HEK293 (cell line): ENCODE results near the gene SETD2.

Source experiments
- CTCF ChIA-PET: fragments of 350-600 bp; formaldehyde crosslinking; extraction: SDS; loops from one replicate; lab custom pipeline; 2021; ENCODE audit warnings: antibody characterized with exemption; lab: Yijun Ruan, JAX
- POLR2A ChIA-PET: fragments of 300-600 bp; formaldehyde crosslinking; extraction: SDS; loops from one replicate; lab custom pipeline; 2020; ENCODE audit warnings: antibody characterized with exemption, inconsistent platforms; lab: Yijun Ruan, JAX
- H3K27ac ChIP-seq: fragments of 200-500 bp; sonication (Bioruptor generic); 2 replicates; pipeline ENCODE4 v1.5.1; 2014; ENCODE audit warnings: low read depth, low read length, control low read depth, inconsistent platforms; ENCODE audit errors: extremely low read depth
- H3K36me3 ChIP-seq, 2 experiments: fragments of 200-500 bp in 1 of 2; sonication (Bioruptor generic) in 1 of 2; 1 replicate in 1 of 2; 2 replicates in 1 of 2; pipeline ENCODE4 v1.5.1; 2014 to 2017; ENCODE audit warnings: inconsistent platforms in 2 of 2, low read length in 2 of 2; ENCODE audit not compliant: control insufficient read depth in 2 of 2, insufficient read depth in 1 of 2
- H3K4me1 ChIP-seq: fragments of 200-500 bp; sonication (Bioruptor generic); 2 replicates; pipeline ENCODE4 v1.5.1; 2014; ENCODE audit warnings: mild to moderate bottlenecking, low read length, inconsistent platforms; ENCODE audit not compliant: control insufficient read depth, insufficient read depth
- H3K4me3 ChIP-seq: 2 replicates; pipeline ENCODE4 v1.5.1; 2011; ENCODE audit warnings: low read depth, mild to moderate bottlenecking, control low read depth, low read length, moderate library complexity
- H3K9me3 ChIP-seq: fragments of 200-500 bp; sonication (Bioruptor generic); 2 replicates; pipeline ENCODE4 v1.5.1; 2014; ENCODE audit warnings: low read depth, low read length, inconsistent platforms; ENCODE audit not compliant: control insufficient read depth, insufficient read depth
- BCL6B ChIP-seq: fragments of 450-650 bp; formaldehyde crosslinking; IDR thresholded peaks from 2 replicates; pipeline ENCODE4 v1.5.1; 2017; ENCODE audit warnings: missing biosample characterization, missing genetic modification characterization
- EGR2 ChIP-seq: fragments of 450-650 bp; formaldehyde crosslinking; IDR thresholded peaks from 2 replicates; pipeline ENCODE4 v1.5.1; 2016; ENCODE audit warnings: low read depth, missing biosample characterization, missing genetic modification characterization
- HIC1 ChIP-seq: fragments of 450-650 bp; formaldehyde crosslinking; IDR thresholded peaks from 2 replicates; pipeline ENCODE4 v1.5.1; 2016; ENCODE audit warnings: missing biosample characterization, missing genetic modification characterization
- KLF17 ChIP-seq: fragments of 450-650 bp; formaldehyde crosslinking; IDR thresholded peaks from 2 replicates; pipeline ENCODE4 v1.5.1; 2016; ENCODE audit warnings: missing biosample characterization, missing genetic modification characterization
- SALL2 ChIP-seq: fragments of 450-650 bp; formaldehyde crosslinking; IDR thresholded peaks from 2 replicates; pipeline ENCODE4 v1.5.0; 2017; ENCODE audit warnings: missing biosample characterization, mild to moderate bottlenecking, missing genetic modification characterization, borderline replicate concordance
- SETDB1 ChIP-seq: IDR thresholded peaks from one replicate; pipeline ENCODE4 v1.6.1; 2017; ENCODE audit warnings: mild to moderate bottlenecking, low read length, moderate library complexity, mixed read lengths; ENCODE audit not compliant: insufficient read length
- SP7 ChIP-seq: fragments of 450-650 bp; formaldehyde crosslinking; IDR thresholded peaks from 2 replicates; pipeline ENCODE4 v1.5.1; 2016; ENCODE audit warnings: missing biosample characterization, missing genetic modification characterization
- YY2 ChIP-seq: fragments of 450-650 bp; formaldehyde crosslinking; IDR thresholded peaks from 2 replicates; pipeline ENCODE4 v1.5.1; 2016; ENCODE audit warnings: missing biosample characterization, missing genetic modification characterization
- ZBTB17 ChIP-seq: fragments of 450-650 bp; formaldehyde crosslinking; IDR thresholded peaks from 2 replicates; pipeline ENCODE4 v1.5.1; 2016; ENCODE audit warnings: missing biosample characterization, missing genetic modification characterization
- ZBTB26 ChIP-seq: fragments of 450-650 bp; formaldehyde crosslinking; optimal IDR thresholded peaks from 2 replicates; pipeline ENCODE3; 2016; ENCODE audit warnings: missing biosample characterization, mild to moderate bottlenecking, missing genetic modification characterization
- ZEB2 ChIP-seq: fragments of 450-650 bp; formaldehyde crosslinking; IDR thresholded peaks from 2 replicates; pipeline ENCODE4 v1.5.1; 2016; ENCODE audit warnings: missing biosample characterization, missing genetic modification characterization
- ZFHX2 ChIP-seq: fragments of 450-650 bp; formaldehyde crosslinking; conservative IDR thresholded peaks from 2 replicates; pipeline ENCODE4 v1.5.1; 2016; ENCODE audit warnings: missing biosample characterization, missing genetic modification characterization
- ZFP69B ChIP-seq: fragments of 450-650 bp; formaldehyde crosslinking; IDR thresholded peaks from 2 replicates; pipeline ENCODE4 v1.5.1; 2016; ENCODE audit warnings: missing biosample characterization, missing genetic modification characterization
- ZNF302 ChIP-seq: fragments of 450-650 bp; formaldehyde crosslinking; IDR thresholded peaks from 2 replicates; pipeline ENCODE4 v1.5.1; 2016; ENCODE audit warnings: missing biosample characterization, missing genetic modification characterization, low read depth
- ZNF350 ChIP-seq: fragments of 450-650 bp; formaldehyde crosslinking; IDR thresholded peaks from 2 replicates; pipeline ENCODE4 v1.5.0; 2017; ENCODE audit warnings: missing biosample characterization, mild to moderate bottlenecking, missing genetic modification characterization
- ZNF391 ChIP-seq: fragments of 450-650 bp; formaldehyde crosslinking; IDR thresholded peaks from 2 replicates; pipeline ENCODE4 v1.5.1; 2016; ENCODE audit warnings: low read depth, missing biosample characterization, missing genetic modification characterization, borderline replicate concordance
- ZNF416 ChIP-seq: fragments of 450-650 bp; formaldehyde crosslinking; IDR thresholded peaks from 2 replicates; pipeline ENCODE4 v1.5.1; 2016; ENCODE audit warnings: missing biosample characterization, missing genetic modification characterization
- ZNF423 ChIP-seq: fragments of 450-650 bp; formaldehyde crosslinking; IDR thresholded peaks from 2 replicates; pipeline ENCODE4 v1.5.1; 2016; ENCODE audit warnings: missing biosample characterization, missing genetic modification characterization
- ZNF449 ChIP-seq: fragments of 450-650 bp; formaldehyde crosslinking; IDR thresholded peaks from 2 replicates; pipeline ENCODE4 v1.5.1; 2017; ENCODE audit warnings: missing biosample characterization, mild to moderate bottlenecking, missing genetic modification characterization, moderate library complexity
- ZNF501 ChIP-seq: fragments of 450-650 bp; formaldehyde crosslinking; IDR thresholded peaks from 2 replicates; pipeline ENCODE4 v1.5.1; 2016; ENCODE audit warnings: missing biosample characterization, missing genetic modification characterization
- ZNF549 ChIP-seq: fragments of 450-650 bp; IDR thresholded peaks from 2 replicates; pipeline ENCODE4 v1.5.1; 2018; ENCODE audit warnings: missing biosample characterization, missing genetic modification characterization, mild to moderate bottlenecking, inconsistent platforms, moderate library complexity
- ZNF629 ChIP-seq: fragments of 450-650 bp; formaldehyde crosslinking; IDR thresholded peaks from 2 replicates; pipeline ENCODE4 v1.5.1; 2017; ENCODE audit warnings: missing biosample characterization, missing genetic modification characterization
- ZXDB ChIP-seq: fragments of 450-650 bp; formaldehyde crosslinking; IDR thresholded peaks from 2 replicates; pipeline ENCODE4 v1.5.1; 2016; ENCODE audit warnings: missing biosample characterization, missing genetic modification characterization

Gene SETD2

GRCh38 chr3:46979958-46980497 lies 183.9 kb downstream of the SETD2 start:
- ChIA-PET CTCF (interaction anchor here (1.0 to 2.8 kb wide), 2 partner anchors 19 to 45 kb away, joined by 4 to 6 read pairs; no protein-coding TSS in a partner anchor), POLR2A (interaction anchor here (0.5 to 1.5 kb wide), 7 partner anchors 12 to 184 kb away, joined by 3 to 5 read pairs (median 4); partner anchors contain the start of gene SETD2)
- H3K4me3 ChIP-seq, result peak overlapping the region; percentile 61
- H3K36me3 ChIP-seq, result no peaks in the 10 kb centered on the region
- no peaks in the 10 kb centered on the region for H3K9me3 ChIP-seq
- H3K27ac ChIP-seq, result peak overlapping the region; percentile 46; the same call in 1 of the 2 replicates
- TF ChIP-seq ZBTB26 (tag by site-specific recombination) (peak; percentile 15), ZNF629 (tag by site-specific recombination) (no peak)
- no peaks in the 10 kb centered on the region for H3K4me1 ChIP-seq

- Histone ChIP-seq H3K9me3 (no peaks in the 10 kb centered on the region), H3K27ac (peak within 1 kb of the TSS; percentile 46; the same call in 1 of the 2 replicates), H3K36me3 (peaks cover 0 to 6% of the 10 kb centered on the region in 2 experiments; a peak in 1 of 3 replicates), H3K4me1 (no peaks in the 10 kb centered on the region), H3K4me3 (peak within 1 kb of the TSS; percentile 61)
- ChIA-PET CTCF (interaction anchor here (1.0 to 2.8 kb wide), 3 partner anchors 18 to 44 kb away, joined by 4 to 6 read pairs (median 5); no protein-coding TSS in a partner anchor), POLR2A (interaction anchor here (0.5 to 1.5 kb wide), 7 partner anchors 12 to 185 kb away, joined by 3 to 5 read pairs (median 4); partner anchors contain the start of gene SETD2)
- TF ChIP-seq ZEB2 (tag by site-specific recombination), result peak; percentile 33; the same call in 1 of the 2 replicates
- no peak for TF ChIP-seq SETDB1
- TF ChIP-seq ZBTB17 (tag by site-specific recombination), result peak; percentile 67; the same call in 1 of the 2 replicates
- no peak for TF ChIP-seq ZNF549 (tag by site-specific recombination)
- TF ChIP-seq HIC1, result peak; percentile 95
- TF ChIP-seq ZFHX2 (tag by site-specific recombination), result peak; percentile 38
- no peak for TF ChIP-seq SALL2 (tag by site-specific recombination)
- 0 out of 2 replicates have a peak, but pooled peaks have one; percentile 17 for TF ChIP-seq EGR2 (tag by site-specific recombination)
- no peak for TF ChIP-seq BCL6B (tag by site-specific recombination)
- no peak for TF ChIP-seq KLF17 (tag by site-specific recombination)
- TF ChIP-seq ZNF416 (tag by site-specific recombination), result no peak
- TF ChIP-seq ZNF423 (tag by site-specific recombination), result peak; percentile 79
- no peak; the same call in 1 of the 2 replicates for TF ChIP-seq ZXDB (tag by site-specific recombination)
- no peak for TF ChIP-seq ZNF302
- peak; percentile 40; the same call in 1 of the 2 replicates for TF ChIP-seq YY2
- no peak for TF ChIP-seq ZNF501 (tag by site-specific recombination)
- no peak for TF ChIP-seq ZNF449 (tag by site-specific recombination)
- no peak for TF ChIP-seq ZFP69B
- no peak for TF ChIP-seq ZNF391 (tag by site-specific recombination)
- peak; percentile 10; the same call in 1 of the 2 replicates for TF ChIP-seq SP7 (tag by site-specific recombination)
- TF ChIP-seq ZNF350, result no peak
Measured at GRCh38 chr3:46978985-46979944, 184.6 kb downstream of the SETD2 start, which contains the start of gene NBEAL2. Gene NBEAL2 (plus strand): TSS chr3:46979666. CDS start chr3:46979862, 196 bp downstream.
